ES-I3 (cell line): ENCODE results near the gene CD96.

ENCODE experiments used
- H3K36me3 ChIP-seq: 2 replicates; pipeline ENCODE4 v1.6.1; 2013; ENCODE audit warnings: mild to moderate bottlenecking, low read length, control low read depth, moderate library complexity; ENCODE audit not compliant: insufficient read depth
- H3K4me1 ChIP-seq: 2 replicates; pipeline ENCODE4 v1.6.1; 2013; ENCODE audit warnings: mild to moderate bottlenecking, control low read depth, low read length; ENCODE audit not compliant: insufficient read depth
- H3K9ac ChIP-seq: 2 replicates; pipeline ENCODE4 v1.6.1; 2013; ENCODE audit warnings: low read depth, mild to moderate bottlenecking, low read length, moderate library complexity
- H3K9me3 ChIP-seq: 2 replicates; pipeline ENCODE4 v1.6.1; 2013; ENCODE audit warnings: mild to moderate bottlenecking, low read length, moderate library complexity; ENCODE audit not compliant: control insufficient read depth, insufficient read depth

The CD96 gene

GRCh38 chr3:111639316-111639715 lies 97.3 kb downstream of the CD96 start:
- Histone ChIP-seq H3K4me1 (no peaks in the 10 kb centered on the region), H3K9ac (no peak overlapping the region), H3K36me3 (no peaks in the 10 kb centered on the region), H3K9me3 (no peaks in the 10 kb centered on the region)

GRCh38 chr3:111648991-111649579 lies 107.1 kb downstream of the CD96 start:
- Histone ChIP-seq H3K9ac (no peak overlapping the region), H3K9me3 (no peaks in the 10 kb centered on the region), H3K36me3 (no peaks in the 10 kb centered on the region), H3K4me1 (peaks cover 13% of the 10 kb centered on the region; the same call in 1 of the 2 replicates)

GRCh38 chr3:111650378-111651275 lies 108.6 kb downstream of the CD96 start:
- peaks cover 13% of the 10 kb centered on the region; the same call in 1 of the 2 replicates for H3K4me1 ChIP-seq
- no peaks in the 10 kb centered on the region for H3K36me3 ChIP-seq
- H3K9me3 ChIP-seq = no peaks in the 10 kb centered on the region
- no peak overlapping the region for H3K9ac ChIP-seq

DNA sequence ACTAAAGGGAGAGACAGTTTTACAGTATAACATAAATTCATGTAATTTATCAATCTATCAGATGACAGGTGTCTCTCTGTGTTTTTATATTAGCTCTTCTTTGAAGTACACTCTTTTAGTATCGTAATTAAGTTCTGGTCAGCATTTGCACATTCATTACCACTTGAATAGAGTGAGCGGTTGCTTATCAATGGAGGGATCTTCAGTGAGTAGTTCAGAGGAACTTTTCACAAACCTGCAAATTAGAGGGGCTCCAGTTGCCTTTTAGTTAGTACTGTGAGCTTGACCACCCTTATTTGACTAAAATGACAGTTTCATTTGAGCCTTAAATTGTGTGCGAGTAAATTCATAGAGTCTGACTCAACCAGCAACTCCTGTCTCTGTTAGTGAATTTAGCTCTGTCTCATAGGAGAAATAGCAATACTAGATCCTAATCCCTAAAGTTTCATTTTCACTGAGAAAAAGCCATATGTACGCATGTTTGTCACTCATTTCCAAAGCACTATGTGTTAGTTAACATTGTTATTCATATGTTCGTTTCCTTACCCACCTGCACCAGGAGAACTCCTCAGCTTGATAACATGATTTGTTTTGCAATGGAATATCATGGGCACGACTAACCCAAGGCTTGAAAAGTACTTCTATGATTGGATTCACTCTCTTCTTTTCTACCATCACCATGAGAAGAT lies 110.6 kb downstream of the CD96 start:
- H3K9me3 ChIP-seq = no peaks in the 10 kb centered on the region
- no peaks in the 10 kb centered on the region for H3K36me3 ChIP-seq
- no peak overlapping the region for H3K9ac ChIP-seq
- H3K4me1 ChIP-seq = peaks cover 13% of the 10 kb centered on the region; the same call in 1 of the 2 replicates

DNA sequence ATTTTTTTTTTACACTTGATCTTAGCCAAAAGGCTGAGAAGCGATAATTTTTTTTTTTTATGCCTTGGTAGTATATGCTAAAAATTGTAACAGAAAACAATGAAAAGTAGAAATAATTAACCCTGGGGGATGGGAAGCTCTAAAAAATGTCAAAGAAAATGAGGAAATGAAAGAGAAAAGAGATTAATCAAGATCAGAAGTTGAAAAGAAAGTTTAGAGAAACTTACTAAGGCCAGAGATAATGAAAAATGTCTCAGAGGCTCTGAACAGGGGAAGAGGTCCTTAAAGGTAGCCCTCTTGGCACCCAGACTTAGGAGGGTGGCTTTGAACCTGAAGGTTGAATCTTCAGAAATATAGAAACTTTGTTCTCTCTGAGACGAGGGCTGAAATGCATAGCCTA lies 111.8 kb downstream of the CD96 start:
- H3K36me3 ChIP-seq = no peaks in the 10 kb centered on the region
- H3K9ac ChIP-seq = no peak overlapping the region
- H3K4me1 ChIP-seq = peaks cover 13% of the 10 kb centered on the region; the same call in 1 of the 2 replicates
- no peaks in the 10 kb centered on the region for H3K9me3 ChIP-seq

GRCh38 chr3:111662012-111662411 lies 120.0 kb downstream of the CD96 start:
- Histone ChIP-seq H3K9me3 (peaks cover 13% of the 10 kb centered on the region; the same call in 1 of the 2 replicates), H3K36me3 (no peaks in the 10 kb centered on the region), H3K9ac (no peak overlapping the region), H3K4me1 (0 out of 2 replicates have a peak, but pooled peaks cover 7% of the 10 kb centered on the region)

GRCh38 chr3:111662907-111663306 lies 120.9 kb downstream of the CD96 start:
- H3K4me1 ChIP-seq = 0 out of 2 replicates have a peak, but pooled peaks cover 7% of the 10 kb centered on the region
- H3K9me3 ChIP-seq = peaks cover 13% of the 10 kb centered on the region; the same call in 1 of the 2 replicates
- no peaks in the 10 kb centered on the region for H3K36me3 ChIP-seq
- H3K9ac ChIP-seq = no peak overlapping the region

GRCh38 chr3:111666041-111666735 lies 124.2 kb downstream of the CD96 start:
- peaks cover 13% of the 10 kb centered on the region; the same call in 1 of the 2 replicates for H3K4me1 ChIP-seq
- H3K9me3 ChIP-seq = 0 out of 2 replicates have a peak, but pooled peaks cover 7% of the 10 kb centered on the region
- H3K36me3 ChIP-seq = no peaks in the 10 kb centered on the region
- H3K9ac ChIP-seq = no peak overlapping the region

DNA sequence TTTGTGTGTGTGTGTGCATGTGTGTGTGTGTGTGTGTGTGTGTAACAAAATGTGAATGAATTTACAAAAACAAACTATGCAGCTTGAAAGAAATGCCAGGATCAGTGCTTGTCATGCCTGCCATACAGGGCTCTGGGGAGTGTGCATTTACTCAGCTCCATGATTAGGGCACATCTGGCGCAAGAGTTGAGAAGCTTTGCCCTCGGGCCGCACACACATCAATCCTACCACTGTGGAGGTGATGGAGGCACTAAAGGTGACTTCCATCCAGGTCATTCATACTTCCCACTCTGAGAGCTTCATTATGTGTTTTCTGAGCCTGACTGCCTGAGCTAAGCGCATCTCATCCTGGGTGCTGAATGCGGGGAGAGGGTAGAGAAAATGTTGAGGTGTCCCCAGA lies 125.2 kb downstream of the CD96 start:
- Histone ChIP-seq H3K9ac (no peak overlapping the region), H3K9me3 (0 out of 2 replicates have a peak, but pooled peaks cover 4% of the 10 kb centered on the region), H3K36me3 (no peaks in the 10 kb centered on the region), H3K4me1 (peaks cover 13% of the 10 kb centered on the region; the same call in 1 of the 2 replicates)

DNA sequence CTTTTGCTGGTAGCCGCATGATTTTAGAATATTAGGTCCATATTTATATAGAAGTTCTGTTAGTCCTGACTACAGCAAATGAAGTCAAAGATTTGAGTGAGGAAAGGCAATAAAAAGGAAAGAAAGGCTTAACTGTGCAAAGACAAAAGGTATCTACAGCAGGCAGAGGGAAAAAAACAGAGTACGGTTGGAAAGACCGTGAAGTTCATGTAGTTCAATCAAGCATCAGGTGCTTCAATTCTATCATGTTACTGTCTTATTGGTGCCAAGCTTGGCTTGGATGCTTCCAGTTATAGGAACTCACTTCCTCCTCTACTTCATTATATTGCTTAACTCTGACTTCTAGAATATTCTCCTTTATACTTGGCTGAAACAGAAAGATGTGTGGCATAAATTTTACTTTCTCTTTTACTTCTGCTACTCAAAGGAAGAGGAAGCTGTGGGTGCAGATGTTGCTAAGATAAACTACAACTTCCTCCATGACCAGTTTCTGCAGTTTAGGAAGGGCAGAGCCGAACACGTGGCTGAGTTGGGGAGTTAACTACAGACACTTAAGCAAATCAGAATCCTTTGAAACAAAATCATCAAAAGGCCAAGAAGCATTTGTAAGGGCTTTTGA lies 125.7 kb downstream of the CD96 start:
- peaks cover 13% of the 10 kb centered on the region; the same call in 1 of the 2 replicates for H3K4me1 ChIP-seq
- no peaks in the 10 kb centered on the region for H3K9me3 ChIP-seq
- no peak overlapping the region for H3K9ac ChIP-seq
- H3K36me3 ChIP-seq = no peaks in the 10 kb centered on the region

GRCh38 chr3:111668326-111668725 lies 126.3 kb downstream of the CD96 start:
- Histone ChIP-seq H3K4me1 (peaks cover 13% of the 10 kb centered on the region; the same call in 1 of the 2 replicates), H3K9ac (no peak overlapping the region), H3K9me3 (no peaks in the 10 kb centered on the region), H3K36me3 (no peaks in the 10 kb centered on the region)

- Histone ChIP-seq H3K36me3 (no peaks in the 10 kb centered on the region), H3K9ac (no peak overlapping the region), H3K4me1 (peaks cover 13% of the 10 kb centered on the region; the same call in 1 of the 2 replicates), H3K9me3 (no peaks in the 10 kb centered on the region)
Measured at GRCh38 chr3:111668888-111669488, 127.0 kb downstream of the CD96 start.

- H3K36me3 ChIP-seq = no peaks in the 10 kb centered on the region
- H3K9ac ChIP-seq = no peak overlapping the region
- H3K4me1 ChIP-seq = peaks cover 13% of the 10 kb centered on the region; the same call in 1 of the 2 replicates
- no peaks in the 10 kb centered on the region for H3K9me3 ChIP-seq
Measured at GRCh38 chr3:111669926-111670630, 128.1 kb downstream of the CD96 start.
